Endometrial microvascular endothelial cells (primary cell): ENCODE results near the gene GLRA1. TPM values are rescaled to one million over a fixed set of nuclear protein-coding genes. Genes with fewer than 3 reads are reported as not detected.
"Not testable (repeated sequence)": the region's sequence is repeated elsewhere in the genome, so short reads cannot be mapped to it uniquely, and the experiment has no call there.

Source experiments
- in situ Hi-C: cut with HindIII; loops from 2 replicates; pipeline ENCODE4 v1.10.0; 2017; ENCODE audit warnings: low sequenced_read_pairs, low pct_unique_long_range_greater_than_20kb; ENCODE audit errors: inconsistent ontology term
- total RNA-seq: library from RNA; depleted of rRNA; stranded (reverse); fragments of >200 nt; gene quantifications from one replicate; pipeline ENCODE4 v1.2.3, GENCODE V29; 2015; ENCODE audit errors: inconsistent ontology term

The GLRA1 gene
- total RNA-seq, 1 donor from 2014 or later: not detected

- in situ Hi-C loops: no loop called here
Measured at GRCh38 chr5:151795426-151795825, 129.2 kb downstream of the GLRA1 start.

DNA sequence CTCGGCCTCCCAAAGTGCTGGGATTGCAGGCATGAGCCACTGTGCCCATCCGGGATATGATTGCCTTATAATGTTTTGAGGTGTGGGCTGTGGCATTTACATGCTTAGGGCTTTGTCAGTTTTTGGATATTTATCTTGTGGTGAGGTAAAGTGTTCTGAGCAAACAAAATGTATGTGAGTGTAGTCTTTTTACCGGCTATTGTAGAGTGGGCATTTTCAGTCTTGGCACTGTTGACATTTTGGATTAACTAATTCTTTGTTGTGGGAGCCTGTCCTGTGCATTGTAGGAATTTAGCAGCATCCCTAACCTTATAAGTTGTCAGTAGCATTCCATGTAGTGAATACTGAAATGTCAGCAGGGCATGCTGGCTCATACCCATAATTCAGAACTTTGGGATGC is 131.3 kb downstream of the GLRA1 start:
- in situ Hi-C loops: no loop called here

DNA sequence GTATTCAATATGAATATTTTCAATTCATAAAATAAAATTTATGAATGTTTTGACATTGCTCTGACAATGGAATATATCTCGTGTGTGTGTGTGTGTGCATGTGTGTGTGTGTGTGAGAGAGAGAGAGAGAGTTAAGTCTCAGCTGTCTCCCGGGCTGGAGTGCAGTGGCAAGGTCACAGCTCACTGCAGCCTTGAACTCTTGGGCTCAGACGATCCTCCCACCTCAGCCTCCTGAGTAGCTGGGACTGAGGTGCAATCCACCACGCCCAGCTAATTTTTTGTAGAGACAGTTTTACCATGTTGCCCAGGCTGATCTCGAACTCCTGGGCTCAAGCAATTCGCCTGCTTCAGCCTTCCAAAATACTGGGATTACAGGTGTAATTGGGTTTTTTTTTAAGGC is 136.8 kb downstream of the GLRA1 start:
- in situ Hi-C loops: no loop called here

- in situ Hi-C loops: no loop called here
Measured at GRCh38 chr5:151786468-151786867, 138.2 kb downstream of the GLRA1 start.

DNA sequence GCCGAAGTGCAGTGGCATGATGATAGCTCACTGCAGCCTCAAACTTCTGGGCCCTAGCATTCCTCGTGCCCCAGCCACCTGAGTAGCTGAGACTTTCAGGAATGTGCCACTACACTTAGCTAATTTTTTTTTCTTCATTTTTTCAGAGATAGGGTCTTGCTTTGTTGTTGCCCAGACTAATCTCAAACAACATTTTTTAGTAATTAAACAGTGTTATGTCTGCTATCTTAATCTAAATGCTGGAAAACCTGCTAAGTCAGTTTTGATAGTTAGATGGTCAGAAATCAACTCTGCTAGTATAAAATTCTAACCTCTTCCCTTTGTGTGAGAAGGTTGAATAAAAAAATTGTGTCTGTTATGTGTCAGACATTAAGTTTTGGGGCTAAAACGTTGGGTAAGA is 140.5 kb downstream of the GLRA1 start:
- in situ Hi-C loops: no loop called here

DNA sequence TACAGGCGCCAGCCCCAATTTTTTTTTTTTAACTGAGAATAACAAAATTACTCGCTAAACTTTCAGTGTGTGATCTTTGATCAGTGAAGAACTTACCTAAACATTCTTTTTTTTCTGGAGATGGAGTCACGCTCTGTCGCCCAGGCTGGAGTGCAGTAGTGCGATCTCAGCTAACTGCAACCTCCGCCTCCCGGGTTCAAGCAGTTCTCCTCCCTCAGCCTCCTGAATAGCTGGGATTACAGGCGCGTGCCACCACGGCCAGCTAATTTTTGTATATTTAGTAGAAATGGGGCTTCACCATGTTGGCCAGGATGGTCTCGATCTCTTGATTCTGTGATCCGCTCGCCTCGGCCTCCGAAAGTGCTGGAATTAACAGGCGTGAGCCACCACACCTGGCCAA is 141.0 kb downstream of the GLRA1 start:
- in situ Hi-C loops: not testable (repeated sequence)

DNA sequence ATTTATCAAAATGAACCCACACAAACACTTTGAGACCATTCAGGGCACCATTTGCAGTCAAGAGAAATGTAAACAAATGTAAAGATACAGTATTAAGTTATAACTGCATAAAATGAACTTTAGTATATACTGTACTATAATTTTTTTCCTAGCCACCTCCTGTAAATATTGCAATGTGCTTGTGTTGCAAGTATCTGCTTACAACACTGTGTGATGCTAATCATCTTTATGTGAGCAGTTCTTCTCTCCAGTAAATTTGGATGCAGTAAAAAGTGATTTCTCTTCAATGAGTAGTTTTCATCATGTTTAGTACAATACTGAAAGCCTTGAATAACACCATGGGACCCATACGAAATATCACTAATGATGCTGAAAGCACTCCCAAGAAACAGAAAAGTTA is 143.4 kb downstream of the GLRA1 start:
- in situ Hi-C loops: no loop called here

DNA sequence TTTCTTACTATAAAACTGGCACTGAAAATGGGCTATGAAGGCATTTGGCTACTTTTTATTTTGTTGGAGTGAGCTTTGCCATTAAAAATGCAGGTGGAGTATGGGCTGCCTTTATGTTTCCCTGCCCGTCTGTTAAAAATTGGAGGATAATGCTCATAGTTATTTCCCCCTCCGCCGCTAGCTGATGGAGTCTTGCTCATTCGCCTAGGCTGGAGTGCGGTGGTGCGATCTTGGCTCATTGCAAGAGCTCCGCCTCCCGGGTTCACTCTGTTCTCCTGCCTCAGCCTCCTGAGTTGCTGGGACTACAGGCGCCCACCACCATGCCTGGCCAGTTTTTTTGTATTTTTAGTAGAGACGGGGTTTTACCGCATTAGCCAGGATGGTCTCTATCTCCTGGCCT is 144.3 kb downstream of the GLRA1 start:
- in situ Hi-C loops: no loop called here

DNA sequence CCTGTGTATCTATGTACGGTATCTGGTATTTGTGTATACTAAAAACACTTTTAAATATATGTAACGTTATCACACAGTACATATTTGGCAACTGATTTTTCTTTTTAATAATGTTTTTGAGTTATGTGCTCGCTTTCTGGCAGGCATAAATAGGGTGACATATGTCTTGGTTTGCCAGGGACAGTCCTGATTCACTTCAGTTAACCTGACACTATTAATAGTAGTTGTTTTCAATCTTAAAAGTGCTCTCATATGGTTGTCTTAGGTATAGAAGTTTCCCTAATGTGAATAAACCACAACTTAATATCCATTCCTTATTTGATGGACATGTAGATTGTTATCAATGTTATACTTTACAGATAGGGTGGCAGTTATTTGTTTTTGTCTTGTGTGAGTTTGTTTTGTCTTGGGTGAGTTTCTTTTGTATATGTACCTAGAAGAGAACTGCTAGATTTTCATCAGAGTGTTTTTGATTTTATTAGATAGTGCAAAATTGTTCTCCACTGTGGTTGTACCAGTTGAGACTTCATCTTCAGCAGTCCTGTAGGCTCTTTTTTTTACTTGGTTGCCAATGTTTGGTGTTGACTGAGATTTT is 145.0 kb downstream of the GLRA1 start:
- in situ Hi-C loops: no loop called here

DNA sequence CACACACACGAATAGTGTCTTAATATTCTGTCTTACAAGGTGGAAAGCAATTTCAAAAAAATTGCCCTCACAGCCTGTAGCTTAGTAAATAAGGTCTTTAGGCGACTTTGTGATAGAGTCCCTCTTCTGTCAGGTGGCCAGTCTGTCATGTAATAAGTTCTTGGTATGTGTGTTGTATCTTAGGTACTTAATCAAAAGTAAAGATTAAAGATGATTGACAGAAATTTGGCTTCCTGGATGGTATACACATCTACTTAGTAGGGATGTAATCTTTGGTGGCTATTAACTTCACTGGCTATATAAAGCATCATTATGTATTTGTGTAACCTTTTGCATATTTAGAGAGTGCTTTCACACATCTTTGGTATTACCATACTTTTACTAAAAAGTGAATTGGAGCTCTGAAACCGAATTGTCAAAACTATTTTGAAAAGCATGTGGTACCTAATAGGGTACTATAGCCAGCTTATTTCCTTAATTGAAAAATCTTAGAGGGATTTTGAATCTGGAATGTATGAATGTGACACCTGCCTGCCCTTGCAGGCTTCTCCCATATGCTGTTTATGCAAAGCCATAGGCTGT is 149.5 kb downstream of the GLRA1 start:
- in situ Hi-C loops: no loop called here

GRCh38 chr5:151773951-151774350 is 150.7 kb downstream of the GLRA1 start:
- in situ Hi-C loops: no loop called here

GRCh38 chr5:151772846-151773561 is 151.6 kb downstream of the GLRA1 start:
- in situ Hi-C loops: no loop called here

Other genes starting within 250 kb of the GLRA1 start
- gene SPARC, start 237.9 kb downstream of the GLRA1 start, total RNA-seq: 1,193 TPM
- 146 TPM for gene ATOX1, start 166.2 kb downstream of the GLRA1 start, total RNA-seq
- gene G3BP1, start 152.9 kb downstream of the GLRA1 start, total RNA-seq: 215 TPM